GM19397 (cell line): ENCODE data around the gene LGR5.
"Not testable (repeated sequence)": the region's sequence is repeated elsewhere in the genome, so short reads cannot be mapped to it uniquely, and the experiment has no call there.

Experiments used
- ATAC-seq: cut with Tn5 transposase; IDR thresholded peaks from one replicate; pipeline ENCODE4 v1.9.1; 2021; ENCODE audit warnings: mild to moderate bottlenecking, moderate library complexity; ENCODE audit not compliant: unreplicated experiment

The LGR5 gene

DNA sequence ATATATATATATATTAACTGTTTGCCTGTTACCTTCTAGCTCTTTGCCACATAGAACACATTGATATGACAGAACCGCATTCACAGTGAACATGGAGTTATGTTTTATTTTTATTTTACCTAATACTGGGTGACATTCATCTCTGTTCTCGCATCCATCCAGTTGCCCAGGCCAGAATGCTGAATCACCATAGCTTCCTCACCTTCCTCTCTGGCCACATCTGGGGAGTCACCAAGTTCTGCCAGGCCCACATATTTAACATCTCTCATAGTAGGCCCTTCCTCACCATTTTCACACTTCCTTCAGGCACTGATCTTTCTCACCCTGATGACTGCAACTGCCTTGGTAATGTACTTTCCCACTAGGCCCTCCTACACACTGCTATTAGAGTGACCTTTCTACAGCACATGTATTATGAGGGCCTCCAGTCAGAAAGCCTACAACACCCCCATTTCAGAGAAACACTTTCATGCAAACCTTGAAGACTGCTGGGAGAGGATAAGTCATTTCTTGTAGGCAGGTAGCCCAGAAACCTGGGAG, 106.8 kb downstream of the LGR5 start:
- ATAC-seq: no peak

DNA sequence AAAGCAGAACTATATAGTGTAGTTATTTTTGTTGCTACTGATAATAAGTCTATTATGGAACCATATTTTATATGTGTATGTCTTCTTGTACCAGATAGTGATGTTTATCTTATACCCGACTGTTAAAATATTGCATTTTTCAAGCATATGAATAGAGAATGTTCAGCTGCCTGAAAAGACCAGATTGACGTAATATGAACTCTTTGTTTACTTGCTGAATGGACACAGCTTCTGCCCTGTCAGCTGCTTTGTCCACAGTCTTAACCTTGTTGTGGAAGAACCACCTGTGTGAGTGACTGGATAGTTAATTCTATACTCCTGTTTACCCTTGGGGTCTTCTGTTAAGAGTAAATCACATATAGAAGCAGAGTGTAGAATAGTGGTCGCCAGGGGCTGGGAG, 109.3 kb downstream of the LGR5 start:
- no peak for ATAC-seq

DNA sequence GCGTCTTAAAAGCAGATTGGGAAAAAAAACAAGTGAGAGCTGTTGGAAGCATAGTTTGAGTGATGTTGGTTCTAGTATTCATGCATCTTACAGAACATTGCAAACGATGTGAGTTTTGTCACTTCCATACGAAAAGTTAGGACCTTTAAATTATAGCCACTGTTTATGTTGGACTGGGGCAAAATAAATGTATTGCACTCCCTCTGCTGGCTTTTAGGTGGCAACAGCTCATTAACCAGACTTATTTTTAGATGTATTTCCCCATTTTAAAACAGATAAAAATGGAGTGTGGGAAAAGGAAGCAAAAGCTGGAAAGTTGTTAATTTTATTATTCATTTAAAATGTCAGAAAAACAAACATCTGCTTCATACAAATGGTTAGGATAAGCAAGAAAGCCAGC, 111.9 kb downstream of the LGR5 start:
- ATAC-seq: no peak

DNA sequence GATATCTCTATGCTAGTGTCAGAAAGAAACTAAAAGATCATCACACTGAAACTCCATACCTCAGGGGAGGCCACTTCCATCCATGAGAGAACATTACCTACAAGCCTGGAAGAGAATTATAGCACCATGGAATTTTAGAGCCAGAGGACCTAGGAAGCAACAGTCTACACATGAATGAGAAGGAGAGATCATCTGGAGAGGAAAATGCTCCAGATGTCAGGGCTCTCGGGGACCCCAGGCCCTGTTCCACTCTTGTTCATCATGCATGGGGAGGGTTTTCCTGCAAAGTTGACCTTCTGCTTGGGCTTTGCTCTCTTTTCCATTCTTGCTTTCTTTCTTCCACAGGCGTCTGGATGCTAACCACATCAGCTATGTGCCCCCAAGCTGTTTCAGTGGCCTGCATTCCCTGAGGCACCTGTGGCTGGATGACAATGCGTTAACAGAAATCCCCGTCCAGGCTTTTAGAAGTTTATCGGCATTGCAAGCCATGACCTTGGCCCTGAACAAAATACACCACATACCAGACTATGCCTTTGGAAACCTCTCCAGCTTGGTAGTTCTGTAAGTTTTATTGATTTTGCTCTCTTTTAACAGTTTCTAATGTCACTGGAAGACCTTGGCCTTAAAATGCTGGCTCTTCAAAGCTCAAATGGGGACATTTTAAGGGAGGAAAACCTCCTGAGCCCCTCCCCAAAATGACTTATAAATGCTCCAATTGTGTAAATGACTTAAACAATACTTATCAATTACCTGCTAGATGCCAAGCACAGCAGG, 113.3 kb downstream of the LGR5 start:
- ATAC-seq: no peak

DNA sequence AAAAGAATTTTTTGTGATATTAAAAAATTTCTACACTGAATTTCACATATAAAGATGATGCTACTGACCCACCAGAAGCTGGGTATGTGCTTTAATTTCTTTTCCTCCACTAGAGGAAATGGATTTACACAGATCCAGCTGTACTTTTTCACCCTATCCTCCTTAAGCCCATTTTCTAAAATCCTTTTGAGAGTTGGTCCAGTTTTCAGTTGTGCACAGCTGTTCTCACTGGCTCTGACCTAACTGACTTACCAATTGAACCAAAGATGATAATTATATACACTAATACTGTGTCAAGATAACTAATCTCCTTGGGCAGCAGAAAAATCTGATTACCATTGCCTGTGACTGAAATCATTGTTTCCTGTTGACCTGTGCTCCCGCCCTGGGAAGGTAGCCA, 115.6 kb downstream of the LGR5 start:
- no peak for ATAC-seq

DNA sequence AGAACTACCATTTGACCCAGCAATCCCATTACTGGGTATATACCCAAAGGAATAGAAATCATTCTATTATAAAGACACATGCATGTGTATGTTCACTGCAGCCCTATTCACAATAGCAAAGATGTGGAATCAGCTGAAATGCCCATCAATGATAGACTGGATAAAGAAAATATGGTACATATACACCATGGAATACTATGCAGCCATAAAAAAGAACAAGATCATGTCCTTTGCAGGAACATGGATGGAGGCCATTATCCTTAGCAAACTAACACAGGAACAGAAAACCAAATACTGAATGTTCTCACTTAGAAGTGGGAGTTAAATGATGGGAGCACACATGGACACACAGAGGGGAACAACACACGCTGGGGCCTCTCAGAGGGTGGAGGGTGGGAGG, 116.2 kb downstream of the LGR5 start:
- ATAC-seq: not testable (repeated sequence)

DNA sequence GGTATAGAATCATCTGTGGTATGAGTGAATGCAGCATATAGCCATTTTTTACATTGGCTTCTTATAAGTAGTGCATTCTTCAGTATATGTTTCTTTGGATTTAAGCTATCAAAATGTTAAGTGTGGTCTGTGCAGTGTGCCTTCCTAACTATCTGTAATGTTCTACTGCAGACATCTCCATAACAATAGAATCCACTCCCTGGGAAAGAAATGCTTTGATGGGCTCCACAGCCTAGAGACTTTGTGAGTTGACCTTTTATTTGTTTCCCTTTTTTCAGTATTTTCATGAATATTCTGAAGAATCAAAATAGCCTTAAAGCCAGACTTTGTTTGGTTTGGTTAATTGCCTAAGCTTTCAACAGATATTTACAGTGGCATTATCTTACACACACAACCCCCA, 116.8 kb downstream of the LGR5 start:
- ATAC-seq: no peak

DNA sequence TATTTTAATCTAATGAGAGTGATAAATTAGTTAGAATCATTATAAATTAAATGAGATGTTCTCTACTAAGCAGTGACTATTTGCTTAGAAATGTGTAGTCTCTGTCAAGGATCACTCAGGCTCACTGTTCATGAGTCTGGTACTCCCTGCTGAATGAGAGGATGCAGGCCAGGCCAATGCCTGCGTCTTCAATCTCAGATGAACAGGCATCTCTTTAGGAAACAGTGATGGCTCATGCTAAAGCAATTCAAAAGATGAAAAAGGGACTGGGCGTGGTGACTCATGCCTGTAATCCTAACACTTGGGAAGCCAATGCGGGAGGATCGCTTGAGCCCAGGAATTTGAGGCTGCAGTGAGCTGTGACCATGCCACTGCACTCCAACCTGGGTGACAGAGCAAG, 117.3 kb downstream of the LGR5 start:
- no peak for ATAC-seq

DNA sequence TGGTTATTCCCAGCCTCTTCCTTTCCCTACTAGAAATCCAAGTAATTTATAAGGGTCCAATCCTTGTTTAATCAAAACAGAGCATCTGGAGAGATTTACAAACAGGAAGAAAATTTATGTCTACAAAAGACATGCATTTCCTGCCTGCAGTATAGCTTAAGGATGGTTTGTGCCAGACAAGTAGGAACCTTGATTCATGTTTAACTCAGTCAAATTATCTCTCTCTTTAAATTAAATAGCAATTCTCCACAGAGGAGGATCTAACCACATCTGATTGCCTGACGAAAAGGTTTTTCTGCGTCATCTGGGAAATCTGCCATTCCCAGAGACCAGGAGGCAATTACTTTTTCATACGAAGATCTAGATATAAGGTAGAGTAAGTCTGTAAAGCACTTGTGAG, 118.8 kb downstream of the LGR5 start:
- ATAC-seq: no peak

DNA sequence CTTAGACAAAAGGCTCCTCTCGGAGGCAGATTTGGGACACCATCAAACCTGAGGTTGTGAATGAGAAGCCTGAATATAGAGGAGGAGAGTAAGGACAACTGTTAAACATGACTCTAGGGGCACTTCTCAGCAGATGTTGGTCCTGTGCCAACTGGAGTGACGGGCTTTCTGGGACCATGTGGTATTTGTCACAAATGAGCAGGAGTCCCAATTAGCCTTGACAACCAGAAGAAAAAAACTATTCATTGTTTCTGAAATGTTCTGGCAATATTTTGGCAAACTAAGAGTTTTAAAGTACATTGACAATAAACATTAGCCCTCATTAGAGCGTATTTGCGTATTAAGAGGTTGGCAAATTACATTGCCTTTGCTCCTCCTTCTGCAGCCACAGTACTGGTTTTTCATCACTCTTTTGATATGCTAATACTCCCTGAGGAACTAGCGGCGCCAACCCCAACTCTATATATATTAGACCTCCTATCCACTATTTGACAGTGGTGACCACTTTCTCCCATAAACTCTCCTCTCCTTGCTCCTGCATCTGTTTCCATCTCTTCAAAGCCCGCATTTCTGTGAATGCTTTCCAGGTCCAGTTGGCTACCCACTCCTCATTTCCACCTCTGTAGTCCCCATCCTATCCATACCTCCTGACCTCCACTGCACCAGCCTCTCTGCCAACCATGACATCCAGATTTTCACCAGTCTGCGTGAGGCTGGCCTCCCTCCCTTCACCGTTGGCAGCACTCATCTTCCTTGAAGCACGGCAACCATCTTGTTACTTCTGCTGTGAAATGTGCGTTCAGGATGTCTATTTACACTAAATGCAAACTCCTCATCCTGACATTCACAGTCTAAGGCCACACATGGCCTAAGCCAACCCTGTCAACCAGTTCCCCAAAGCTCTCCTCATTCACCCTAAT, 123.3 kb downstream of the LGR5 start:
- no peak for ATAC-seq

DNA sequence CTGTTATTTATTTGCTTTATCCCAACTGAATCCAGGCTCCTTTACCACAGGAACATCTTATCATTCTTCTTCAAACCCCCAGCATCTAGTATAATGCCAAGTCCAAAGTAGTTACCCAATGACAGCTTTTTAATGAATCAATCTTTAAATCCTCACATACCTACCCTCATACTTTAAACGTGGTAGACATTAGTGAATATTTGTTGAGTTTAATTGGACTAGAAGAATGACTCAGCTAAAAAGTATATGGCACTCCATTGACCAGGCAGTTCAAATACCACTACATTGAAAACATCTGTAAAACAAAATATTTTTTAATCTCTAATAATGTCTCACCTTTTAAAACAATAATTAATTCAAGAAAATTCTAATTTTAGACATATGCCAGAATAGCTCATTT, 125.9 kb downstream of the LGR5 start:
- ATAC-seq: no peak

DNA sequence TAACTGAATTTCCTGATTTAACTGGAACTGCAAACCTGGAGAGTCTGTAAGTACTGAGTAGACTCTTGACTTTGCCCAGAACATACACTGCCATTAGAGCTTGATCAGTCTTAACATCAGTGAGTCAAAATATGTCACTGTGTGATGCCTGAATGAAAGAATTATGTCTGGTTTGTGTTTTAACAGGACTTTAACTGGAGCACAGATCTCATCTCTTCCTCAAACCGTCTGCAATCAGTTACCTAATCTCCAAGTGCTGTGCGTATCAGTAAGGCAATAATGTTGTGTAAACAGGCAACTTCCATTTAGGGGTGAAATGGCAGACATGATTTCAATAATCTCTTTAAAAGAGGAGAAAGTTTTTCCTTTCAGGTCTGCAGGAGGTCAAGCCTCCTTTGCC, 127.1 kb downstream of the LGR5 start:
- no peak for ATAC-seq

DNA sequence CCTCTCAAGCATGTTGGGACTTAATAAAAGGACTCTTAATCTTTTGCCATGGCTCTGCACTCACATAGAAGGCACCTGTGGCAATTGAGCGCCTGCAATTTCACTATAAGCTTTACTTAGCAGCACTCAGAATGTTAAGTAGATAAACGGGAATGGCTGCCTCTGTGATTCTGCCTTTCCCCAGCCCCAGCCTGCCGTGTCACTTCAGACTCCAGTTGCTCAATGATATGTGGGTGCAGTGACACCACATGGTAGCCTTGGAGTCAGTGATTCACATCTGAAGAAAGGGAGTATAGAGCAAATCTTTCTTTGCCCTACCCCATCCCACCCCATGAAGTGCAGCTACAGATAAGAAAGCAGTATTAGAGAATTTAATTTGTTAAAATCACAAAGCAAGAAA, 127.9 kb downstream of the LGR5 start:
- ATAC-seq: no peak

DNA sequence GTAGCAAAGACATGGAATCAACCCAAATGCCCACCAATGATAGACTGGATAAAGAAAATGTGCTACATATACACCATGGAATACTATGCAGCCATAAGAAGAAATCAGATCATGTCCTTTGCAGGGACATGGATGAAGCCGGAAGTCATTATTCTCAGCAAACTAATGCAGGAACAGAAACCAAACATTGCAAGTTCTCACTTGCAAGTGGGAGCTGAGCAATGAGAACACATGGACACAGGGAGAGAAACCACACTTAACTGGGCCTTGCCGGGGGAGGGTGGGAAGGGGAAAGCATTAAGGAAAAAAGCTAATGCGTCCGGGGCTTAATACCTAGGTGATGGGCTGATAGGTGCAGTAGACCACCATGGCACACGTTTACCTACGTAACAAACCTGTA, 130.3 kb downstream of the LGR5 start:
- ATAC-seq: not testable (repeated sequence)

DNA sequence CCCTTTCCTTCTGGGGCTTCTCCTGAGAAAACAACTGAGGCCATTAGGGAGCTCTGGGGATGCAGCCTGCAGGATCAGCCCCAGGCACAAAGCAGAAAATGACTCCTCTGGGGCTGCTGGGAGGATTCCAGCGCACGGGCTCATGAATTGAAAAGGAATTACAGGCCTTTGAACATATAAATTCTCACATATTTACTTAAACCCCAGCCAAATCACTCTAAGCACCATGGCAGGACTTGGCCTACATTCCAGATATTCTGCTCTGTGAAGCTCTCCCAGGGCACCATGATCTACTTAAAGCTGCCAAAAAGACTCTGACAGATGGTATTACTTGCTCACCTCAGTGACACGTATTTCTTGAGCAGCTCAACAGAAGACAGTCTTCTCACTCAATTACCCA, 136.9 kb downstream of the LGR5 start:
- no peak for ATAC-seq

DNA sequence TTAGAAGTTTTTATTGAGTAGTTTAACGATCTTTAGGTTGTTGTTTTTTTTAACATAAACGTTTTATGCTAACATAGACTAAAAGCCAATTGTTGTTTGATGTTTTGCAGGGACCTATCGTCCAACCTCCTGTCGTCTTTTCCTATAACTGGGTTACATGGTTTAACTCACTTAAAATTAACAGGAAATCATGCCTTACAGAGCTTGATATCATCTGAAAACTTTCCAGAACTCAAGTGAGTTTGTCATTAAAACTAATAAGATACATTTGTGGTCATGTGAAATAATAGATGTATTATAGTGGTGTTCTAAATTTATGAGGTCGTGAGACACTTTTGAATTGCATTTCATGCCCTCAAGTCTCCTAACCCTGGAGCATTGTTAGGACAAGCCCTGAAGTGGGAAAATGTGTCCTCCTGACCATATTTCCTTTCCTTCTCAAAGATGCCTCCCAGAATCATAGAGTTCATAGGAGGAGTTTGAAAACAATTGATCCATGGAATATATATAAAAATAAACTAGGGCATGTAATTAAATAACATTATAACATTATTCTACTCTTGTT, 139.2 kb downstream of the LGR5 start:
- no peak for ATAC-seq

DNA sequence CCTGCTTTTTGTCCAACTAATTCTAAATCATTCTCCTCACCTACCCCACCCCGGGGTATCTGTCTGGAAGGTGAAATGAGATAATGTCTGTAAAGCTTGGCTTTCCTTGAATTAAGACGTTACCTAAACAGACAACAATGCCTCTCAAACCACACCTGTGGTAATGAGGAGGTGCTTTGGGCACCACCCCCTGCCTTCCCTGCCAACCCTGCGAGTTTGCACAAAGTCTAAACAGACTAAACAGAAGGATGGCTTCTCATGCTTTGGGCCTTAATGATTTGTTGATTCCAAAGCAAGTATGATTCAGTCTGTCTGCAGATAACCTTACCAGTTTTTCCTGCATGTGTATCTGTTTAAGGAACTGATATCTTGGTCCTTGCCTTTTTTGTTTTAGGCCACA, 141.6 kb downstream of the LGR5 start:
- no peak for ATAC-seq

DNA sequence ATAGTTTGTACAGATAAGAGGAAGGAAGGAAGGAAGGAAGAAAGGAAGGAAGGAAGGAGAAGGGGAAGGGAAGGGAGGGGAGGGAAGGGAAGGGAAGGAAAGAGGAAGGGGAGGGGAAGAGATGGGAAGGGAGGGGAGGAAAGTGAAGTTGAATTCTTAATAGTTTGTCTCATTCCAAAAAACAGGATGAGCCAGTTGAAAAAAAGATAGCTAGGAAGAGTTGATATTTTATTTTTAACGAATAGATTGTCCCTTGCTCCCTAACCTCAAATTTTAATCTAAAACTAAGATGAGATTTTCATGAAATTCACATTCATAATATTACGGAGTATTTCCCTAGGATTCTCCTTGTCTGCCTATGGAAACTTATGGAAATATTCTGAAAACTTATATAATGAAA, 143.3 kb downstream of the LGR5 start:
- ATAC-seq: no peak

DNA sequence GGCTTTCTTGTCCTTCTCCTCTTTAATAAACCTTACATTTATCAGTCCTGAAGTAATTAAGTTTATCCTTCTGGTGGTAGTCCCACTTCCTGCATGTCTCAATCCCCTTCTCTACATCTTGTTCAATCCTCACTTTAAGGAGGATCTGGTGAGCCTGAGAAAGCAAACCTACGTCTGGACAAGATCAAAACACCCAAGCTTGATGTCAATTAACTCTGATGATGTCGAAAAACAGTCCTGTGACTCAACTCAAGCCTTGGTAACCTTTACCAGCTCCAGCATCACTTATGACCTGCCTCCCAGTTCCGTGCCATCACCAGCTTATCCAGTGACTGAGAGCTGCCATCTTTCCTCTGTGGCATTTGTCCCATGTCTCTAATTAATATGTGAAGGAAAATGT, 144.8 kb downstream of the LGR5 start:
- no peak for ATAC-seq

DNA sequence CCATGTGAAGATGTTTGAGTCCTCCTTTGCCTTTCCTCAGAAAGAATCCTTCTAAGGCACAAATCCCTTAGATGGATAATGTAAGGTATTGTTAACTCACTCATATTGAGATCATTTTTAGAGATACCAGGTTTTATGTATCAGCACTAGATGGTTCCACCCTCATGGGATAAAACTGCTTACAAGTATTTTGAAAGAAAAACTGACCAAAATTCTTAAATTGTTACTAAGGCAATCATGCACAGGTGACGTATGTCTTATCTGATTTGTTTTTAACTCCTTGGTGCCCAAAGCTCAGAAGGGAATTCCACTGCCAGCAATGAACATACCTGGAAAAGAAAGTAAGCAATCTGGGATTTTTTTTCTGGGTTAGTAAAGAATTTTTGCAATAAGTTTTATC, 145.6 kb downstream of the LGR5 start:
- ATAC-seq: no peak

DNA sequence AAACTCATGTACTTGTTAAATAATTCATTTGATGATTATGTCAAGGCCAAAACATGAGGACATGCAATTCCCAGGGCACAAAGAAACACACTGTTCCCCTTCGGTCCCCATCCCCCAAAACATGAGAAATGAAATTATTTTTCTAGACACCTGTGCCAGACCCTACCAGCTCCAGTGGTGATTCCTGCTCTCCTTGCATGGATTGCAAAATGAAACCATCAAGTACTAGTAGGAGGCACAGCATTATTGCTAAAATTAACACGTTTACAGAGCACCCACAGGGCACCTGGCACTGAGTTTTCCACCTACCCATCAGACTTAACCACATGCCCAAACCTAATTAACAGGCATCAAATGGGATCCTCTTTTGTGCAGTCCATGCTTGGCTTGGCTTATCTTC, 147.4 kb downstream of the LGR5 start:
- no peak for ATAC-seq

DNA sequence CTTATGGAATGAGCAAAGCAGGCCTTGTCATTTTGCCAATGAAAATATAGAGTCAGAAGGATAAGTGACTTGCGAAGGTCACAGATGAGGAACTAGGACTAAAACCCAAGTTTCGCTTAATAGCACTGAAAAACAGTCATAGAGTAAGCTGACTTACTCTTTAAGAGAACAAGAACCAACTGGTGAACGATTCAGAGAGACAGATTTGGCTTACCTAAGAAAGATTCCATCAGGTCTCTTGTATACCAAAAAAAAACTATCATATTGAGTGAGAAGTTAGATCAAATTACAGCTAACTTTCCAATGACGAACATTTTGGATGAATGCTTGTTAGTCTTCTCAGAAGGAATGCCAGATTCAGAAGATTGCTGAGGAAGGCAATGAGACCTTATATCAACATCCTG, 149.9 kb downstream of the LGR5 start:
- ATAC-seq: no peak
